GM19455 (cell line): ENCODE measurements around the gene FHIT.
"Not testable (repeated sequence)": the region's sequence is repeated elsewhere in the genome, so short reads cannot be mapped to it uniquely, and the experiment has no call there.

Source experiments
- ATAC-seq: cut with Tn5 transposase; IDR thresholded peaks from one replicate; pipeline ENCODE4 v1.9.1; 2021; ENCODE audit not compliant: unreplicated experiment

The FHIT gene

DNA sequence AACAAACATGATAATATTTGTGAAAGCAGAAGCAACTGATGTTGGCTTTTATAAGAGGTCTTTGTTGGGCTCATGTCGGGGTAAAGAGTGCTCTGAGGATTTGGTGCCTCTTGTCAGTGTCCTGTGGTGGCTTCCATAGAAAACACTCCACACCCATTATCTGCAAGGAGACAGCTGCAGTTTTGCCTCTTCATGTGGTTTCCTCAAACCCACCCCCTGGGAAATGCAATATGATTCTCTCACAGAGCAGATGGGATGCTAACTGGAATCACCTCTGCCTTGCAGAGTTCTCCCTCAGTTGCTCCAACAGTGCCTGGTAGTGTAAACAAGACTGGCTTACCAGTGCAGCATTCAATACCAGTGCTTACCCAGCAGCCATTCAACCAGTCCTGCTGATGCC is 1430.0 kb downstream of the FHIT start:
- ATAC-seq: no peak

DNA sequence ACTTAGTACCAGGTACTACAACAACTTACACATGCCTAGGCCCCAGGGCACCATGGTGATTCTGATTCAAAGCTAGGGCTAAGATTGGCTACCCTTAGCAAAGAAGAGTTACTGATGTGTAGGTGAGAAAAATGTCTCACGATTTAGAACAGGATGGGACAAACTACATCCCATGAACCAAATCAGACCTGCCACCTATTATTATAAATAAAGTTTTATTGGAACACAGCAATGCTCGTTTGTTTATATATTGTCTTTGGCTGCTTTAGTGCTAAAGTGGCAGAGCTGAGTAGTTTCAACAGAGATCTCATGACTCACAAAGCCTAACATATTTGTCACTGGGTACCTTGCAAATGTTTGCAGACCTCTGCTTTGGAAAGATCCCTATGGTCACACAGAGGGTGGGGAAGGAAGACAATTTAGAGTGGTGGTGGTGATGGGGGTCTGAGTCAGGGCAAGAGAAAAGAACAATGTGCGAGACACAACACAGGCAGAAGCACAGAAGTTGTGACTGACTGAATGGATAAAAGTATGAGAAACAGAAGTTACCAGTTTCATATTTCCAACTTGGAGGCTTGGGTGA is 1430.8 kb downstream of the FHIT start:
- no peak for ATAC-seq

DNA sequence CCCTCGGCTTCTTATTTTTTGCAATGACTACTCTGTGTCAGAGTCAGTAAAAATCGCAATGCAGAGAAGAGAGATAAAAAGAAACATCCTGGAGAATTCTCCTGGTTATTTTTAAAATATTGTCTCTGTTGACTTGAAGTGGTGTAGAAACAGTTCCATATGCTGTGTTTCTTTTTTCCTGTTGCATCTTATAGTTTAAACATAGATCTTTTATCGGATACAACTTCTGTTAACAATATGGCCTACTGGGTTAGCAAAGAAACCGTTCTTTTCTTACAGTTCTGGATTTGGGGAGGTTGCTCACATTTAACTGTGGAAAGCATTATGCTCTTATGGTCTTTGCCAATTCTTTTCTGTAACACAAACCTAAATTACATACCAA is 1432.3 kb downstream of the FHIT start:
- no peak for ATAC-seq

GRCh38 chr3:59818033-59818918 is 1433.0 kb downstream of the FHIT start:
- ATAC-seq: no peak

DNA sequence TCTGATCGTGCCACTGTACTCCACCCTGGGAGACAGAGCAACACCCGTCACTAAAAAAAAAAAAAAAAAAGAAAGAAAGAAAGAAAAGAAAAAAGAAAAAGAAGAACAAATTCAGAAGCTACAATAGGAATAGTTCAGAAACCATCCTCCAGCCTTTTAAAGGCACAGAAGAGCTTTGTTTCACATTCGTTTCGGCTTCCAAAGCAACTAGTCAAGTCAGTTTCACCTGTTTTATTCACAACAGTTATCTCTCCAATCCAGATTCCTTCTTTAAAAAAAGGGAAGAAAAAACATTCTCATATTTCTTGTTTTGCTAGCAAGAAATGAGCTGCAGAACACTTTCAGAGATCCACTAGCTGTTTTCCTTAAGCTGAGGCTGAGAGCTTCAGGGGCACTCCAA is 1433.7 kb downstream of the FHIT start:
- no peak for ATAC-seq

GRCh38 chr3:59816312-59816711 is 1434.9 kb downstream of the FHIT start:
- ATAC-seq: no peak

DNA sequence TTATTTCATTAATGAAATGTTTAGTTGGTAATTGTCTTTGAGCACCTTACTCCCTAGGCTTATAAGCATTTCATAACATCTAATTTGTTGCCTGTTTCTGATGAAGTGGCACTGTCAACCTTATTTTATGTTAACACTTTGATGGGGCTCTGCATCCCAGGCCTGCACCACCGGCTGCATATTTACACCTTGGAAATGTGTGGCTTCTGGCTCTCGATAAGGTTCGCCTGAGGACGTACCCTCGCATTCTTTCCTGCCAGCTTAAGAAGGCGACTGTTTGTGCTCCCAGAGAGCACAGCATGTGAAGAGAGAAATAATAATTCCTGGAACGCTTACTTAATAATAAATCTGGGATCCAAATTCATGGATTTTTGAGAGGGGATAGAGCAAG is 1438.1 kb downstream of the FHIT start:
- ATAC-seq: no peak

DNA sequence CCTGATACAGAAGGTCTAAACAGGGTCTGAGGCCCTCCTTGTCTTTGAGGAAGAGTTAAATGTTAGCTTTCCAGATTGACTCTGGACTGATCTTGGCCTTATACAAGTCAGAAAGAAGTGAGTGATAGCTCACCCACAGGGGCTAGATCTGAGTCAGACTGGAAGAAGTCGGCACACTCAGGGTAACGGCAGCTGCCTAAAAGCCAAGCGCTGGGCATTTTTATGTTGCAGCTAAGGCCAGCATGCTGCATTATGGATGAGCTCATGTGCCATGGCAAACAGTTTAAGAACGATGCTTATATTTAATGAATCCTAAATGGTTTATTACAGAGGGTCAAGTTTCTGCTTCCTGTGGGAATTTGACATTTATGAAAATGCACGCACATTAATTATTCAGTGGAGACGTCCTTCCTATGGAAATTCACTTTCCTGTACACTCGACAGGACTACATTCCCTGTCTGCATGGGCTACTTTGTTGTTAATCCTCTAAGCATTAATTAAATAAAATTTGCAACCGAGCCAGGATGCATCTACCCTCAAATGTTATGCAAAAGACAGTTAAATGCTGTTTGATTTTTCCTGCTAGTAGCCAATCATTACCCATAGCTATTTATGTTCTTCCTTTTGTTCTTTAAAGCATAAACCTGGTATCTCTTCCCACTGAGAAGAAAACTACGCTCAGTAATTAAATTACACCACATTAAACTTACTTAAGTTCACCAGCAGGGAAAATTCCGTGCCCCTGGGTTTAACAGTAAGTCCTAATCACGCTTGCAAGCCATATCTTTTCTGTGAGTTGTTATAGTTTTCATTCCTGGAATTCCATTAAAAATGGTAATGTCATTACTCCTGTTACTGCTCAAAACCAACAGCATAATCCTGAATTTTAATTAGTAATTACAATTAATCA is 1438.8 kb downstream of the FHIT start:
- no peak for ATAC-seq

DNA sequence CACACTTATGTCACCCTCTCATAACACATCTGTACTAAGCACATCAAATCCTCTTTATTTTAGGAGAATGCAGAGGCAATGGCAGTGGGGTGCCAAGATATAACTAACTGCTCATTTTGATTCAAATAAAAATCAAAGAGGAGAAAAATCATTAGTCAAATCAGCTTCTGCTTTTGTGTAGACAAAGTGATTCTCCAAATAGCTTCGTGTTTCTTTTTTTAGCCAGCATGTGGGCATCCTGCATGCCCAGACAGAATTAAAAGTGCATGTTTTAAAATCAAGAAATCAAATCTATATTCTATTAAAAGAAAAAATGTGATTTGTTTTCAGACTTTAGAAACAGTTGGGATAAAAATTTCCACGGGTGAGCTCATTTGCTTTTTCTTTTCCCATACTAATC is 1440.1 kb downstream of the FHIT start:
- no peak for ATAC-seq

- ATAC-seq: no peak
Measured at GRCh38 chr3:59810606-59811005, 1440.6 kb downstream of the FHIT start.

GRCh38 chr3:59809710-59810444 is 1441.4 kb downstream of the FHIT start:
- ATAC-seq: no peak

GRCh38 chr3:59809016-59809415 is 1442.2 kb downstream of the FHIT start:
- no peak for ATAC-seq

- no peak for ATAC-seq
Measured at GRCh38 chr3:59808446-59808845, 1442.8 kb downstream of the FHIT start.

GRCh38 chr3:59803268-59803667 is 1448.0 kb downstream of the FHIT start:
- ATAC-seq: no peak

GRCh38 chr3:59802453-59802852 is 1448.8 kb downstream of the FHIT start:
- ATAC-seq: not testable (repeated sequence)

DNA sequence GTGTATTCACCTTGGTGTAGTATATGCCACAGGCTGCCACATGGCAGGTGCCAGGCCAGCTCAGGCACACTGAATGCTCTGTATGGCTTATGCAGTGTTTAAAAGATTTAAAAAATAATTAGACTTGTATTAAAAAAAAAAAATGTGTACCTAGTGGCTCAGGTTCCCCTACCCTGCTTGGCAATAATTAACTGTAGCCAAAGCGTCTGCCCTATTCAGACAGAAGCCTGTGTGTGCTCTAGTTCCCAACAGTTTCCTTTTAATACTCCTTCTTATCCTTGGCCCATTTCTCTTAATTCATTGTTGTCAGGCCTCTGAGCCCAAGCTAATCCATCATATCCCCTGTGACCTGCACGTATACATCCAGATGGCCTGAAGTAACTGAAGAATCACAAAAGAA is 1449.2 kb downstream of the FHIT start:
- ATAC-seq: no peak

DNA sequence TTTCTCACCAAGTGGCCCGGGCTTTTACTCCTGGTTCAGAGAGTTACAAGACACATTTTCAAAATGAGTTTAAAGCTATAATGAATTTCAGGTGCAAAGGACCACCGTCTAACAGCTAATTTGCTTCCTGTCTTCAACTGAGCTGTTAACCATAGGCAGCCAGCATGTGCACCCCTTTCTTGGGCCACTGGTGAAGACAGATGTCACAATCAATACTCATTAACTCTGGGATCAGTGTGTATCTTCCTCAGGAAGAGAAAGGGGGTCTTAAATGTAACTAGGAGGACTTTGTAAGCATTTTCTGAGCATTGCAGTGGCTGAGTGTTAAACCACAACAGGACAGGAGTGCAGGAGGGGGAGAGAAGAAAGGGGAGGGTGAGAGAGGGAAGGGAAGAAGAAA is 1450.8 kb downstream of the FHIT start:
- no peak for ATAC-seq

- ATAC-seq: no peak
Measured at GRCh38 chr3:59798372-59799086, 1452.7 kb downstream of the FHIT start.

DNA sequence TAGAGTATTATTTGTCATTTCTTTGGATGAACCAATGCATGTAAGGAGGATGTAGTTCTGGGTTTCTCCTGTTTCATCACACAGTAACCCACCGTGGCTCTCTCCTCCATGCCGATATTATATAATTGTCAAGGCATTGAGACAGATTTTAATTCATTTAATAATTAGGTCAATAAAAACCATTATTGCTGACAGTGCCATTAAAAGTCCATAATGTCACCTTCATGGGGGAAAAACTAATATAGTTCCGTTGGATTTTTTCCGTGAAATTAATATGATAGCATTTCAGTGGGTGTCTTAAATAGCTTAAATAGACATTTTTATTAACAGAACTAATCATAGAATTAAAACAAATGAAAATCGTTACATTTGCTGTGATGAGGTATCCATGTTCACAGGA is 1453.7 kb downstream of the FHIT start:
- ATAC-seq: no peak

GRCh38 chr3:59796456-59796855 is 1454.8 kb downstream of the FHIT start:
- ATAC-seq: no peak
